ENCODE measurements around the gene PRH1. TPM values are rescaled to one million over a fixed set of nuclear protein-coding genes. Genes with fewer than 3 reads are reported as not detected.

PRH1 gene
- total and polyA plus RNA-seq, 2 of the 13 experiments (the other 11 are each of a cell fraction or from before 2014, with no cell fraction given) = 5.3 to 18.8 TPM

- no peak for TF ChIP-seq PRPF4 (IDR thresholded peaks at IDR 0.05; ENCODE audit: low read depth, low read length, poor library complexity, severe bottlenecking)
- no peak for TF ChIP-seq THAP11 (CRISPR knock-in tag; IDR thresholded peaks at IDR 0.05)
- no peak for TF ChIP-seq ZSCAN12 (CRISPR knock-in tag; IDR thresholded peaks at IDR 0.05)
- TF ChIP-seq ZNF788 (CRISPR knock-in tag; IDR thresholded peaks at IDR 0.05; ENCODE audit: borderline replicate concordance) = no peak
- TF ChIP-seq KIAA2018 (CRISPR knock-in tag; IDR thresholded peaks at IDR 0.05; ENCODE audit: borderline replicate concordance) = no peak
- TF ChIP-seq GATAD1 (CRISPR knock-in tag; IDR thresholded peaks at IDR 0.05) = no peak
Measured at GRCh38 chr12:10847744-10848143, 36.3 kb downstream of the PRH1 start (continued).
